Fibroblast of lung (primary cell): Measurements from ENCODE around the gene SUFU. TPM values are rescaled to one million over a fixed set of nuclear protein-coding genes. Genes with fewer than 3 reads are reported as not detected.

ENCODE experiments used
- DNase-seq, 2 donors: peaks; one replicate each; pipeline versions ENCODE4 v3.0.0 to v3.0.0-alpha.2; 2010; ENCODE audit warnings: low read depth in 2 of 2
- H2AFZ ChIP-seq: 2 replicates; pipeline ENCODE4 v1.5.1; 2012; ENCODE audit warnings: low read length, control low read depth, inconsistent platforms
- H3K27ac ChIP-seq: 2 replicates; pipeline ENCODE4 v1.5.1; 2011; ENCODE audit warnings: low read length, control low read depth; ENCODE audit not compliant: insufficient read depth
- H3K27me3 ChIP-seq: 2 replicates; pipeline ENCODE4 v1.5.1; 2011; ENCODE audit warnings: mild to moderate bottlenecking, low read length; ENCODE audit not compliant: control insufficient read depth, insufficient read depth
- H3K36me3 ChIP-seq: 2 replicates; pipeline ENCODE4 v1.5.1; 2011; ENCODE audit warnings: low read length; ENCODE audit not compliant: control insufficient read depth, insufficient read depth
- H3K4me1 ChIP-seq: 2 replicates; pipeline ENCODE4 v1.5.1; 2011; ENCODE audit warnings: low read length; ENCODE audit not compliant: control insufficient read depth, insufficient read depth; ENCODE audit errors: extremely low read depth
- H3K4me2 ChIP-seq: 2 replicates; pipeline ENCODE4 v1.5.1; 2011; ENCODE audit warnings: low read length, control low read depth; ENCODE audit not compliant: insufficient read depth; ENCODE audit errors: extremely low read depth
- H3K4me3 ChIP-seq, 4 experiments: fragments of 200-600 bp in 1 of 4; sonication (generic) in 1 of 4; replicated peaks in 1 of 4; 2 replicates each; pipeline ENCODE4 v1.5.1; 2011 to 2016; ENCODE audit warnings: low read length in 4 of 4, low read depth in 3 of 4, mild to moderate bottlenecking in 3 of 4, control low read depth in 2 of 4, inconsistent platforms in 1 of 4, mixed read lengths in 1 of 4; ENCODE audit not compliant: insufficient read depth in 1 of 4; ENCODE audit errors: control extremely low read depth in 1 of 4
- H3K79me2 ChIP-seq: 2 replicates; pipeline ENCODE4 v1.5.1; 2012; ENCODE audit warnings: mild to moderate bottlenecking, low read length, inconsistent platforms; ENCODE audit not compliant: control insufficient read depth, insufficient read depth
- H3K9ac ChIP-seq: 2 replicates; pipeline ENCODE4 v1.5.1; 2011; ENCODE audit warnings: mild to moderate bottlenecking, low read length, control low read depth; ENCODE audit not compliant: insufficient read depth
- H3K9me3 ChIP-seq: 2 replicates; pipeline ENCODE4 v1.5.1; 2012; ENCODE audit warnings: low read depth, low read length; ENCODE audit not compliant: control insufficient read depth, insufficient read depth
- H4K20me1 ChIP-seq: 2 replicates; pipeline ENCODE4 v1.5.1; 2011; ENCODE audit warnings: low read length; ENCODE audit not compliant: control insufficient read depth, insufficient read depth; ENCODE audit errors: extremely low read depth
- EZH2 ChIP-seq: IDR thresholded peaks from 2 replicates; pipeline ENCODE4 v1.5.1; 2012; ENCODE audit warnings: low read length, control low read depth, mild to moderate bottlenecking; ENCODE audit errors: missing control alignments
- polyA plus RNA-seq, 2 donors: library from polyadenylated mRNA; depleted of rRNA in 1 of 2; stranded (reverse) in 1 of 2; unstranded in 1 of 2; fragments of >200 nt; gene quantifications; 2 replicates each; pipeline ENCODE4 v1.2.1, GENCODE V29; 2011 to 2012; ENCODE audit warnings: missing spikeins in 1 of 2
- total RNA-seq: library from RNA; depleted of rRNA; stranded (reverse); fragments of >200 nt; gene quantifications from 2 replicates; pipeline ENCODE4 v1.2.1, GENCODE V29; 2014
- TF ChIP-seq, protein P1 (sequence below), 2 donors: IDR thresholded peaks in 1 of 2; conservative IDR thresholded peaks in 1 of 2; 1 replicate in 1 of 2; 2 replicates in 1 of 2; pipeline ENCODE4 v1.5.1; 2011 to 2012; ENCODE audit warnings: low read length in 2 of 2, control low read depth in 1 of 2, inconsistent platforms in 1 of 2, low read depth in 1 of 2, mild to moderate bottlenecking in 1 of 2

The SUFU gene
- total and polyA plus RNA-seq, 2 donors (not counting 1 experiment from before 2014, with no cell fraction given) = 4.3 to 5.6 TPM

DNA sequence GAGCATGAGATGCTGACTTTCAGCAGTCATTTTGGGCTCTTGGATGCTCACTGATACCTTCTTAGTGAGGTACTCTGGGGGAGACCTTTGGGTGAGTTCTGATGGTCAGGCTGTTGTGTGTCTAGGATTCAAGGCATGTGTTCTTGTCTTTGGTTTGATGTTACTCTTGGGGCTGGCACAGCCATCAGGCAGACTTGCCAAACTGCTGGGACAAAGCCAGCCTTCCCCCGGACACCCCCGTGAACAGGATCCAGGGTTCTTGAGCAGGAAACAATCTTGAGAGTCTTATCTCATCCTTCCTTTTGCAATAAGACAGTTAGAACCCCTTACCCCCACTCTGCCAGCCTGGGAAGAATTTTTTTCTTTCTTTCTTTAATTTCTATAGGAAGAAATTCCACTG lies 42.2 kb downstream of the SUFU start:
- no peaks in the 10 kb centered on the region for H4K20me1 ChIP-seq
- TF ChIP-seq, protein P1, sequence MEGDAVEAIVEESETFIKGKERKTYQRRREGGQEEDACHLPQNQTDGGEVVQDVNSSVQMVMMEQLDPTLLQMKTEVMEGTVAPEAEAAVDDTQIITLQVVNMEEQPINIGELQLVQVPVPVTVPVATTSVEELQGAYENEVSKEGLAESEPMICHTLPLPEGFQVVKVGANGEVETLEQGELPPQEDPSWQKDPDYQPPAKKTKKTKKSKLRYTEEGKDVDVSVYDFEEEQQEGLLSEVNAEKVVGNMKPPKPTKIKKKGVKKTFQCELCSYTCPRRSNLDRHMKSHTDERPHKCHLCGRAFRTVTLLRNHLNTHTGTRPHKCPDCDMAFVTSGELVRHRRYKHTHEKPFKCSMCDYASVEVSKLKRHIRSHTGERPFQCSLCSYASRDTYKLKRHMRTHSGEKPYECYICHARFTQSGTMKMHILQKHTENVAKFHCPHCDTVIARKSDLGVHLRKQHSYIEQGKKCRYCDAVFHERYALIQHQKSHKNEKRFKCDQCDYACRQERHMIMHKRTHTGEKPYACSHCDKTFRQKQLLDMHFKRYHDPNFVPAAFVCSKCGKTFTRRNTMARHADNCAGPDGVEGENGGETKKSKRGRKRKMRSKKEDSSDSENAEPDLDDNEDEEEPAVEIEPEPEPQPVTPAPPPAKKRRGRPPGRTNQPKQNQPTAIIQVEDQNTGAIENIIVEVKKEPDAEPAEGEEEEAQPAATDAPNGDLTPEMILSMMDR (conservative IDR thresholded peaks at IDR 0.05 in 1 of 2, IDR thresholded peaks at IDR 0.05 in 1 of 2; ENCODE audit: low read depth in 1 of 2, low read length in 2 of 2) = no peak
- no peak for TF ChIP-seq EZH2
- H3K4me3 ChIP-seq = no peak overlapping the region
- peaks cover 7% of the 10 kb centered on the region for H3K4me1 ChIP-seq
- H2AFZ ChIP-seq = no peak overlapping the region
- H3K27me3 ChIP-seq = no peaks in the 10 kb centered on the region
- H3K27ac ChIP-seq = peak overlapping the region; percentile 34
- no peak for DNase-seq
- no peaks in the 10 kb centered on the region for H3K9me3 ChIP-seq
- peak overlapping the region; percentile 85 for H3K4me2 ChIP-seq
- no peak overlapping the region for H3K9ac ChIP-seq
- H3K79me2 ChIP-seq = no peaks in the 10 kb centered on the region
- peaks cover 3% of the 10 kb centered on the region for H3K36me3 ChIP-seq

GRCh38 chr10:102546606-102547320 lies 43.0 kb downstream of the SUFU start:
- TF ChIP-seq EZH2 = no peak
- TF ChIP-seq, protein P1 (conservative IDR thresholded peaks at IDR 0.05 in 1 of 2, IDR thresholded peaks at IDR 0.05 in 1 of 2; ENCODE audit: low read depth in 1 of 2, low read length in 2 of 2) = no peak
- H3K9me3 ChIP-seq = no peaks in the 10 kb centered on the region
- H3K4me1 ChIP-seq = peaks cover 7% of the 10 kb centered on the region
- no peak overlapping the region for H3K9ac ChIP-seq
- peak overlapping the region; percentile 34 for H3K27ac ChIP-seq
- H2AFZ ChIP-seq = no peak overlapping the region
- H3K4me2 ChIP-seq = peak overlapping the region; percentile 85
- H4K20me1 ChIP-seq = no peaks in the 10 kb centered on the region
- peak; percentile 65 to 86 for DNase-seq
- no peaks in the 10 kb centered on the region for H3K27me3 ChIP-seq
- peaks cover 3% of the 10 kb centered on the region for H3K36me3 ChIP-seq
- peak overlapping the region in 1 of 4 experiments; percentile 35 for H3K4me3 ChIP-seq
- H3K79me2 ChIP-seq = no peaks in the 10 kb centered on the region

GRCh38 chr10:102549549-102549948 lies 45.8 kb downstream of the SUFU start:
- Histone ChIP-seq H4K20me1 (no peaks in the 10 kb centered on the region), H3K27ac (no peak overlapping the region), H3K79me2 (no peaks in the 10 kb centered on the region), H3K9me3 (no peaks in the 10 kb centered on the region), H3K4me3 (no peak overlapping the region), H2AFZ (no peak overlapping the region), H3K9ac (no peak overlapping the region), H3K4me2 (no peak overlapping the region), H3K27me3 (no peaks in the 10 kb centered on the region), H3K4me1 (peaks cover 7% of the 10 kb centered on the region), H3K36me3 (peaks cover 3% of the 10 kb centered on the region)
- no peak for DNase-seq
- TF ChIP-seq, protein P1 (conservative IDR thresholded peaks at IDR 0.05 in 1 of 2, IDR thresholded peaks at IDR 0.05 in 1 of 2; ENCODE audit: low read depth in 1 of 2, low read length in 2 of 2) = no peak
- no peak for TF ChIP-seq EZH2
